SK-N-SH (cell line): Measurements from ENCODE around the gene SPOCK1. TPM values are rescaled to one million over a fixed set of nuclear protein-coding genes. Genes with fewer than 3 reads are reported as not detected.

Experiments used
- CTCF ChIA-PET: fragments of 300-600, 350-600 bp; formaldehyde crosslinking; extraction: SDS; loops from one replicate; lab custom pipeline; 2021; lab: Yijun Ruan, JAX
- POLR2A ChIA-PET: fragments of 350-600 bp; sonication (Branson Sonifier 250); formaldehyde crosslinking; extraction: SDS; loops from one replicate; lab custom pipeline; 2020; ENCODE audit warnings: antibody characterized with exemption, inconsistent platforms; lab: Yijun Ruan, JAX
- DNase-seq: peaks from one replicate; pipeline ENCODE4 v3.0.0; 2012
- H2AFZ ChIP-seq: fragments of 200-600 bp; sonication (generic); 2 replicates; pipeline ENCODE4 v1.8.1; 2016; ENCODE audit warnings: antibody characterized with exemption, mild to moderate bottlenecking, low read depth
- H3F3A ChIP-seq: fragments of 200-600 bp; sonication (generic); replicated peaks from 2 replicates; pipeline ENCODE3; 2016; ENCODE audit warnings: antibody characterized with exemption, mild to moderate bottlenecking; ENCODE audit not compliant: insufficient read depth
- H3K27ac ChIP-seq, 2 experiments: fragments of 200-500 bp in 1 of 2; fragments of 200-600 bp in 1 of 2; sonication (Bioruptor generic) in 1 of 2; sonication (generic), shearing (Covaris generic) in 1 of 2; 2 replicates each; pipeline versions ENCODE4 v1.5.1 to v1.6.1; 2014 to 2016; ENCODE audit warnings: low read depth in 2 of 2, inconsistent platforms in 1 of 2, low read length in 1 of 2, mild to moderate bottlenecking in 1 of 2, mixed read lengths in 1 of 2
- H3K27me3 ChIP-seq: fragments of 200-600 bp; sonication (generic), shearing (Covaris generic); 2 replicates; pipeline ENCODE4 v1.6.1; 2016; ENCODE audit warnings: mixed run types; ENCODE audit not compliant: insufficient read depth
- H3K36me3 ChIP-seq, 2 experiments: fragments of 200-500 bp in 1 of 2; fragments of 200-600 bp in 1 of 2; sonication (Bioruptor generic) in 1 of 2; sonication (generic) in 1 of 2; replicated peaks in 1 of 2; 2 replicates each; pipeline versions ENCODE3 to v1.5.1; 2014 to 2016; ENCODE audit warnings: low read length in 1 of 2, mild to moderate bottlenecking in 1 of 2; ENCODE audit not compliant: insufficient read depth in 2 of 2, control insufficient read depth in 1 of 2
- H3K4me1 ChIP-seq, 2 experiments: fragments of 200-500 bp in 1 of 2; fragments of 200-600 bp in 1 of 2; sonication (Bioruptor generic) in 1 of 2; sonication (generic), shearing (Covaris generic) in 1 of 2; 2 replicates each; pipeline versions ENCODE4 v1.5.1 to v1.6.1; 2014 to 2016; ENCODE audit warnings: low read depth in 1 of 2, low read length in 1 of 2, mixed run types in 1 of 2; ENCODE audit not compliant: insufficient read depth in 2 of 2, control insufficient read depth in 1 of 2
- H3K4me2 ChIP-seq: fragments of 200-600 bp; sonication (generic), shearing (Covaris generic); 2 replicates; pipeline ENCODE4 v1.6.1; 2017; ENCODE audit warnings: mixed run types
- H3K4me3 ChIP-seq, 2 experiments: fragments of 200-500 bp in 1 of 2; fragments of 200-600 bp in 1 of 2; sonication (Bioruptor generic) in 1 of 2; sonication (generic), shearing (Covaris generic) in 1 of 2; 2 replicates each; pipeline versions ENCODE4 v1.5.1 to v1.8.1; 2014 to 2016; ENCODE audit warnings: low read depth in 2 of 2, inconsistent platforms in 1 of 2, low read length in 1 of 2, mild to moderate bottlenecking in 1 of 2, mixed read lengths in 1 of 2, moderate library complexity in 1 of 2
- H3K79me2 ChIP-seq: fragments of 200-600 bp; sonication (generic); 2 replicates; pipeline ENCODE4 v1.8.1; 2017; ENCODE audit warnings: mild to moderate bottlenecking; ENCODE audit not compliant: insufficient read depth
- H3K9ac ChIP-seq: fragments of 200-600 bp; sonication (generic); 2 replicates; pipeline ENCODE4 v1.6.1; 2017; ENCODE audit warnings: mixed run types
- H3K9me2 ChIP-seq: fragments of 200-600 bp; sonication (generic); 2 replicates; pipeline ENCODE4 v1.6.1; 2017; ENCODE audit warnings: mixed run types
- H3K9me3 ChIP-seq: fragments of 200-600 bp; sonication (generic); 2 replicates; pipeline ENCODE4 v1.6.1; 2017; ENCODE audit warnings: mixed run types, mild to moderate bottlenecking, moderate library complexity
- H4K20me1 ChIP-seq: fragments of 200-600 bp; sonication (generic); 2 replicates; pipeline ENCODE4 v1.6.1; 2017; ENCODE audit warnings: mild to moderate bottlenecking, mixed run types; ENCODE audit not compliant: insufficient read depth
- ELF1 ChIP-seq: IDR thresholded peaks from 2 replicates; pipeline ENCODE4 v1.4.0; 2012
- EP300 ChIP-seq, 2 experiments: IDR thresholded peaks; 2 replicates each; pipeline versions ENCODE4 v1.4.0 to v1.6.1; 2012; ENCODE audit warnings: borderline replicate concordance in 1 of 2, low read depth in 1 of 2, low read length in 1 of 2
- EZH2phosphoT487 ChIP-seq: fragments of 200-600 bp; sonication (generic); IDR thresholded peaks from 2 replicates; pipeline ENCODE4 v1.6.1; 2017; ENCODE audit warnings: low read depth, mixed run types, mild to moderate bottlenecking, antibody characterized with exemption, moderate library complexity, borderline replicate concordance
- FOXJ3 ChIP-seq: sonication (generic); formaldehyde crosslinking; IDR thresholded peaks from 2 replicates; pipeline ENCODE4 v1.5.1; 2020; ENCODE audit warnings: mild to moderate bottlenecking, missing genetic modification reagents
- MXI1 ChIP-seq: IDR thresholded peaks from 2 replicates; pipeline ENCODE4 v1.6.1; 2012; ENCODE audit warnings: mild to moderate bottlenecking, low read depth, low read length, improper control_type of control experiment
- NFIC ChIP-seq: IDR thresholded peaks from 2 replicates; pipeline ENCODE4 v1.4.0; 2012; ENCODE audit warnings: borderline replicate concordance
- POLR2AphosphoS5 ChIP-seq: IDR thresholded peaks from 2 replicates; pipeline ENCODE4 v1.6.1; 2012; ENCODE audit warnings: low read depth, low read length
- RFX5 ChIP-seq: IDR thresholded peaks from 2 replicates; pipeline ENCODE4 v1.6.1; 2012; ENCODE audit warnings: mild to moderate bottlenecking, improper control_type of control experiment, low read length
- SIN3A ChIP-seq: IDR thresholded peaks from 2 replicates; pipeline ENCODE4 v1.6.1; 2012; ENCODE audit warnings: low read depth, mild to moderate bottlenecking, low read length, moderate library complexity, borderline replicate concordance
- SMC3 ChIP-seq: IDR thresholded peaks from 2 replicates; pipeline ENCODE4 v1.6.1; 2012; ENCODE audit warnings: low read depth, low read length, improper control_type of control experiment
- TEAD4 ChIP-seq: IDR thresholded peaks from 2 replicates; pipeline ENCODE4 v1.4.0; 2012; ENCODE audit warnings: mild to moderate bottlenecking, borderline replicate concordance; ENCODE audit not compliant: insufficient read depth
- WGBS: methylation state at CpG from one replicate; pipeline ENCODE4 v1.1.6; 2017; ENCODE audit warnings: low lambda C conversion rate; 5-methylcytosine and 5-hydroxymethylcytosine counted together
- polyA plus RNA-seq, 3 experiments: library from polyadenylated mRNA; depleted of rRNA; stranded (reverse); fragments of >200 nt; gene quantifications; 2 replicates each; pipeline ENCODE4 v1.2.3, GENCODE V29; 2012
- TF ChIP-seq, protein P1 (sequence below): fragments of 150-350 bp; IDR thresholded peaks from 2 replicates; pipeline ENCODE4 v1.6.1; 2017; ENCODE audit warnings: antibody characterized with exemption, low read length, low read depth, borderline replicate concordance
- TF ChIP-seq, protein P2 (sequence below): IDR thresholded peaks from 2 replicates; pipeline ENCODE4 v1.6.1; 2012; ENCODE audit warnings: mild to moderate bottlenecking, low read depth, low read length, moderate library complexity
- TF ChIP-seq, protein P3 (sequence below): IDR thresholded peaks from 2 replicates; pipeline ENCODE4; 2012

Gene SPOCK1
- polyA plus RNA-seq, 1 of the 3 experiments (the other 2 are of a cell fraction), result 11.3 TPM

DNA sequence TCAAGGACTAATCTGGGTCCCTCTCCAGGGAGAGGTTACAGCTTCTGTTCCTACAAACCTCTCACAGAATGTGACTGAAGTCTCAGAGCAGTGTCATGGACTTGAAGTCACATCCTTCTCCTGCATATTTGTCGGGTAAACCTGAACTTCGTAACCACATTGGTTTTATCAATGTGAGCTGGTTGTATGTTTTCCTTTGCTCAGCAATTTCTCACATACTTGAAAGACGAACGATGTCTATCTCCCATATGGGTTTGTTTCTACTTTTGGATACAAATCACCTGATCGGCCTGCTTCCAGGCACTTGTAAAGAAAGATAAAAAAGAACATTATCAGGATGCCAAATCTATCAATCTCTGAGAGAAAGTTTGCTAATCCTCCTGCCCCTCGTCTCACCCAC, 411.0 kb downstream of the SPOCK1 start (continued):
- TF ChIP-seq ELF1 (no peak), TEAD4 (no peak), RFX5 (no peak)

DNA sequence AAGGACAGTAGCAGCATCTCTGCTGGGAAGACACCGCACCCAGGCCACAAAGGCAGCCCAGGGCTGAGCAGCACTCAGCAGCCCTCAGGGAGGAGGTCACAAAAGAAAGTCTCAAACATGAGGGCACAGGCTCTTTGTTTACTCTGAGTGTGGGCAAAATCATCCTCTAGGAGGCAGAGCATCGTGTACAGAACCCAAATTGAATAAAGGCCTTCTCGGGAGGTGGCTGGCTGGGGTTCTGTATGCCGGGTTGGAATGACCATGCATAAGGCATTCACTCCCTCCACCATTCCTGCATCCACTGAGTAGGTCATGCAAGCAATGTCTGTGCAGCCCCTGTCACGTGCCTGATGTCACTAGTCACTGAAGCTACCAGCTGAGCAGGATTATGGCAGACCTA, 412.8 kb downstream of the SPOCK1 start:
- no peaks in the 10 kb centered on the region for H3F3A ChIP-seq
- DNase-seq, result no peak
- no peak overlapping the region for H3K27ac ChIP-seq
- no peak overlapping the region for H3K9ac ChIP-seq
- no peak overlapping the region for H2AFZ ChIP-seq
- H3K36me3 ChIP-seq, result no peaks in the 10 kb centered on the region
- no peaks in the 10 kb centered on the region for H3K27me3 ChIP-seq
- H3K9me2 ChIP-seq, result no peaks in the 10 kb centered on the region
- POLR2A ChIA-PET, result no interaction called here
- H3K9me3 ChIP-seq, result no peaks in the 10 kb centered on the region
- H4K20me1 ChIP-seq, result no peaks in the 10 kb centered on the region
- WGBS, result 47% methylated on average over 5 of the region's 5 CpGs
- H3K4me3 ChIP-seq, result no peak overlapping the region
- no peak overlapping the region for H3K4me2 ChIP-seq
- TF ChIP-seq, protein P1, sequence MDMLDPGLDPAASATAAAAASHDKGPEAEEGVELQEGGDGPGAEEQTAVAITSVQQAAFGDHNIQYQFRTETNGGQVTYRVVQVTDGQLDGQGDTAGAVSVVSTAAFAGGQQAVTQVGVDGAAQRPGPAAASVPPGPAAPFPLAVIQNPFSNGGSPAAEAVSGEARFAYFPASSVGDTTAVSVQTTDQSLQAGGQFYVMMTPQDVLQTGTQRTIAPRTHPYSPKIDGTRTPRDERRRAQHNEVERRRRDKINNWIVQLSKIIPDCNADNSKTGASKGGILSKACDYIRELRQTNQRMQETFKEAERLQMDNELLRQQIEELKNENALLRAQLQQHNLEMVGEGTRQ, result no peak
- TF ChIP-seq EZH2phosphoT487, result no peak
- TF ChIP-seq POLR2AphosphoS5, result no peak
- no peak for TF ChIP-seq SIN3A
- TF ChIP-seq MXI1, result no peak
- no peak for TF ChIP-seq NFIC
- TF ChIP-seq TEAD4, result no peak
- no peak for TF ChIP-seq EP300 (IDR thresholded peaks at IDR 0.05; ENCODE audit: borderline replicate concordance in 1 of 2, low read depth in 1 of 2, low read length in 1 of 2)
- TF ChIP-seq, protein P2, sequence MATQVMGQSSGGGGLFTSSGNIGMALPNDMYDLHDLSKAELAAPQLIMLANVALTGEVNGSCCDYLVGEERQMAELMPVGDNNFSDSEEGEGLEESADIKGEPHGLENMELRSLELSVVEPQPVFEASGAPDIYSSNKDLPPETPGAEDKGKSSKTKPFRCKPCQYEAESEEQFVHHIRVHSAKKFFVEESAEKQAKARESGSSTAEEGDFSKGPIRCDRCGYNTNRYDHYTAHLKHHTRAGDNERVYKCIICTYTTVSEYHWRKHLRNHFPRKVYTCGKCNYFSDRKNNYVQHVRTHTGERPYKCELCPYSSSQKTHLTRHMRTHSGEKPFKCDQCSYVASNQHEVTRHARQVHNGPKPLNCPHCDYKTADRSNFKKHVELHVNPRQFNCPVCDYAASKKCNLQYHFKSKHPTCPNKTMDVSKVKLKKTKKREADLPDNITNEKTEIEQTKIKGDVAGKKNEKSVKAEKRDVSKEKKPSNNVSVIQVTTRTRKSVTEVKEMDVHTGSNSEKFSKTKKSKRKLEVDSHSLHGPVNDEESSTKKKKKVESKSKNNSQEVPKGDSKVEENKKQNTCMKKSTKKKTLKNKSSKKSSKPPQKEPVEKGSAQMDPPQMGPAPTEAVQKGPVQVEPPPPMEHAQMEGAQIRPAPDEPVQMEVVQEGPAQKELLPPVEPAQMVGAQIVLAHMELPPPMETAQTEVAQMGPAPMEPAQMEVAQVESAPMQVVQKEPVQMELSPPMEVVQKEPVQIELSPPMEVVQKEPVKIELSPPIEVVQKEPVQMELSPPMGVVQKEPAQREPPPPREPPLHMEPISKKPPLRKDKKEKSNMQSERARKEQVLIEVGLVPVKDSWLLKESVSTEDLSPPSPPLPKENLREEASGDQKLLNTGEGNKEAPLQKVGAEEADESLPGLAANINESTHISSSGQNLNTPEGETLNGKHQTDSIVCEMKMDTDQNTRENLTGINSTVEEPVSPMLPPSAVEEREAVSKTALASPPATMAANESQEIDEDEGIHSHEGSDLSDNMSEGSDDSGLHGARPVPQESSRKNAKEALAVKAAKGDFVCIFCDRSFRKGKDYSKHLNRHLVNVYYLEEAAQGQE, result no peak
- no peak for TF ChIP-seq FOXJ3
- TF ChIP-seq, protein P3, sequence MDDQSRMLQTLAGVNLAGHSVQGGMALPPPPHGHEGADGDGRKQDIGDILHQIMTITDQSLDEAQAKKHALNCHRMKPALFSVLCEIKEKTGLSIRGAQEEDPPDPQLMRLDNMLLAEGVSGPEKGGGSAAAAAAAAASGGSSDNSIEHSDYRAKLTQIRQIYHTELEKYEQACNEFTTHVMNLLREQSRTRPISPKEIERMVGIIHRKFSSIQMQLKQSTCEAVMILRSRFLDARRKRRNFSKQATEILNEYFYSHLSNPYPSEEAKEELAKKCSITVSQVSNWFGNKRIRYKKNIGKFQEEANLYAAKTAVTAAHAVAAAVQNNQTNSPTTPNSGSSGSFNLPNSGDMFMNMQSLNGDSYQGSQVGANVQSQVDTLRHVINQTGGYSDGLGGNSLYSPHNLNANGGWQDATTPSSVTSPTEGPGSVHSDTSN, result no peak
- TF ChIP-seq SMC3, result no peak
- CTCF ChIA-PET, result interaction anchor here (5.6 kb wide), 1 partner anchor 11 kb away, joined by 30 read pairs; no protein-coding TSS in a partner anchor
- peaks cover under 1 to 12% of the 10 kb centered on the region in 2 experiments; a peak in 2 of 4 replicates for H3K4me1 ChIP-seq
- H3K79me2 ChIP-seq, result no peaks in the 10 kb centered on the region
